ENCODE data around the gene VSIG10L.

VSIG10L gene

GRCh38 chr19:51311351-51312257, 30.3 kb downstream of the VSIG10L start, which contains the start of gene IGLON5:
IGLON5 (plus strand) TSS chr19:51311644; CDS start chr19:51311848, 204 bp downstream.
- DNase-seq = no peak

DNA sequence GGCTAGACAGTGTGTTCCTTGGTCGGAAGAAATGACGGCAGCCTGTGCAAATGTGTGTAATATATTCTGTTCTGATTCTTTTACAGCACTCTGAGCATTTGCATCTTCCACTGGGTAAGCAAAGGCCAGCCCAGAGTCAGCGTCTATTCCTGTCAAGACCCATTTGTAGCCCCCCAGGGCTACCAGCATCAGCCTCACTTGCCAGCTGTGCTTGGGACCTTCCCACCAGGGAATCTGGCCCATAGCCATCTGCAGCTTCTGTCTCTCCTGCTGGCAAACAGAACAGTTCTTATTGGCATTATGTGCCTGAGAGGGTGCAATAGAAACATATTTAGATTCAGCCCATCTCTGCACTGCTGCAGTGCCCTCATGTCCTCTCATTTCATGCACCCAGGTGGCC, 36.5 kb downstream of the VSIG10L start:
- DNase-seq = no peak

- no peak for DNase-seq
Measured at GRCh38 chr19:51301266-51301665, 40.7 kb downstream of the VSIG10L start.

GRCh38 chr19:51297406-51297805, 44.5 kb downstream of the VSIG10L start:
- DNase-seq = no peak

GRCh38 chr19:51296336-51297093, 45.4 kb downstream of the VSIG10L start:
- DNase-seq = no peak

DNA sequence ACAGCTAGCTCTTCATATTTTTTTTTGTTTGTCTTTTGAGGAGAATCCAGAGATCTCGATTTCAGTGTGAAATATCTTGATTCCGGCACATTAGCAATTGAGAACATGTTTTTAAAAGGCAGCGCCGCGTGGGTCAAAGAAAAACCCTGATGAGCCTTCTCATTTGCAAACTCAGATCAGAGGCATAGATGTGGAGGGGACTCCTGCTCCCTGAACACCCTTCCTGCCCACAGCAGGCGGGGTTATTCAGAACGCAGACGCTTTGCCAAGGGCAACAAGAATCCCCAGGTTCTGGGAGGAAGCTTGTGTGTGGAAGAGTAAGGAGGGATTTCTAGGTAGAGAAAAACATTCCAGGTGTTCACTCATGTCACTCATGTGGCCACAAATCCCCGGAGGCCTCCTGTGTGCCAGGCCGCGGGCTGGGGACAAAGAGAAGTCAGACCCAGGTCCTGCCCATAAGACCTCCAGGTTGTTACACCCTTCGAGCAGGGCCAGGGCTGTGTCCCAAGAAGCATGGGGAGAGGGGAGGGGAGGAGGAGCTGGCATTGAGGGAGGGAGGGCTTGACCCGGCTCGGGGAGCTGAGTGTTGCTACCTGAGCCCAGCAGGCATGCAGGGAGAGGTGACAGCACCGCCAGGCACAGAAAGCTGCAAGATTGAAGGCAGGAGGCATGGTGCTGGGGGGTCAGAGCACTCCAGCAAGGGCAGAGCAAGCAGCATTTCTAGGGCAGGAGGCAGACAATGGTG, 46.4 kb downstream of the VSIG10L start:
- no peak for DNase-seq

DNA sequence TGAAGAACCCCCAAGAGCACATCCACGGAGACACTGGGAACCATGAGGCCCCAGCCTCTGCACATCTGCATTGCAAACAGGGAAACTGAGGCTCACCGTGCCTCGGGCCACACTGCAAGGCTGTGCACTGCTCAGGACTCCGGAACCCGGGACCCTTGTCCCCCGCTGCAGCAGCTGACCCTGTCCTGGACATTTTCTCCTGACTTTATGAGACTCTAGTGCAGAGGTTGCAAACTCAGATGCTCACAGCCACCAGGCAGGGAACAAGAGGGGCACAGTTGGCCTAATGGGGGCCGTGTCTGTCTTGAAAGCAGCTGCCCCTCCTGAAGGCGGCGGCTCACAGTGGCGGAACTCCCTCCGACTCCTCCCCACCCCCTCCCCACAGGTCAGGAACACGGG, 47.0 kb downstream of the VSIG10L start:
- no peak for DNase-seq

DNA sequence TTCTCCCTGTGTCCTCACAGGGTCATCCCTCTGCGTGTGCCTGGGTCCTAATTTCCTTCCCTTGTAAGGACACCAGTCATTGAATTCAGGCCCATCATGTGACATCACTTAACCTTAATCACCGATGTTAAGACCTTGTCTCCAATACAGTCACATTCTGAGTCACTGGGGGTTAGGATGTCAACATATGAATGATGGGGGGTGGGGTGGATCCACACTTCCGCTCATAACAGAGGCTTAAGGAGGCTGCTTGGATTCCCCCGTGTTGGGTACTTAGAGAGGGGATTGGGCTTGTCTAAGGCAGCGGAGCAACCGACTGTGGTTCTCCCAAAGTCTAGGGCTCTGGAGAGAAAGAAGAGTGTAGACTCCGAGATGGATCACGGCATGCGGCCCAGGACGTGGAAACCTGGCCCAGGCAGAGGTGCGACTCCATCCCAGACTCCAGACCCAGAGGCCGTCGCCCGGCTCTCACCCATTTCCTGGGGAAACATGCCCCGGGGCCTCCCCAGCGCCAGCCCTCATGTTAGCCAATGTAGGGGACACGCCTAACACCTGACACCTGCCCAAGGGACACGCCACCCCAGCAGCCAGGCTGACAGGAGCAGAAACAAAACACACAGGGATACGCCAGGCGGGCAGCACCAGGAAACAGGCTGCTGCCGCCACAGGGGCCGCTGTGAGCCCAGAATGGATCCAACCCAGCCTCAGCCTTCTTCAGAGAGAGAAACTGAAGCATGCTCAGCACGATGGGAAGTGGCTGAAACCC, 47.5 kb downstream of the VSIG10L start:
- DNase-seq = no peak

- no peak for DNase-seq
Measured at GRCh38 chr19:51293571-51294210, 48.2 kb downstream of the VSIG10L start.

- DNase-seq = no peak
Measured at GRCh38 chr19:51292971-51293370, 49.0 kb downstream of the VSIG10L start.

DNA sequence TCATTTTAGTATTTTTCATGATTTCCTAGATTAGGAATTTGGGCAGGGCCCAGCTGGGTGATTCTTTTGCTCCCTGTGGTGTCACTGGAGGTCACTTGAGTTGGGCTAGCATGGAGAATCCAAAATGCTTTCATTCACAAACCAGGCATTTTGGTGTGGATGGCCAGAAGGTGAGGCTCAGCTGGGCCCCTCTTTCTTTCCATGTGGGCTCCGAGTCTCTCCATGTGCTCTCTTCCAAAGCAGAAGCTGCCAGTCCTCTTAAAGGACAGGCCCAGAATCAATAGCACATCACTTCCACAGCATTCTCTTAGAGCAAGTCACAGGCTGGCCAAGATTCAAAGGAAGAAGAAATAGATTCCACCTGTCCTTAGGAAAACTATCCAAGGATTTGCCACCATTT, 52.3 kb downstream of the VSIG10L start:
- no peak for DNase-seq

GRCh38 chr19:51285682-51286081, 56.3 kb downstream of the VSIG10L start:
- no peak for DNase-seq

DNA sequence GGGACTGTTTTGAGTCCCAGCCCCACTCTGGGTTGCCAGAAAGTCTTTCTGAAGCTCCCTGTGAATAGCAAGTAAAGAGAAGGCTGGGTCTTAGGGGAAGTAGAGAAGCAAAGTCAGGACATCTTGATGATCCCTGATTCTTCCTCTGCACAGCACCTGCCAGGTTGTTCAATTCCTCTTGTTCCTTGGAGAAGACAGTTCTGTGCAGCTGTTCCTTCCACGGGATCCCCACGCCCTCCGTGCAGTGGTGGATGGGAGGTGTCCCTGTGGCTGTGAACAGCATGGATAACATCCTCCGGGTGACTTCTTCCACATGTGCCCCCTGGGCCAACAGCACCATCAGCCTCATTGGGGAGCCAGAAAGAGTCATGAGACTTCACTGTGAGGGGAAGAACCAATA, 59.6 kb downstream of the VSIG10L start:
- DNase-seq = no peak
